Spleen (tissue), 7 donors: ENCODE measurements around the gene MRPL36.

Experiments used
- POLR2A ChIP-seq, 3 donors: fragments of 450-650 bp; IDR thresholded peaks; one replicate each; pipeline ENCODE4 v1.5.1; 2017; ENCODE audit warnings: antibody characterized with exemption in 3 of 3, mild to moderate bottlenecking in 1 of 3
- POLR2AphosphoS5 ChIP-seq, 3 donors: sonication (generic); formaldehyde crosslinking; IDR thresholded peaks; one replicate each; pipeline ENCODE4 v1.5.1; 2017; ENCODE audit warnings: antibody characterized with exemption in 3 of 3
- TF ChIP-seq, protein P1 (sequence below), 11 experiments: fragments of 200-600 bp in 7 of 11; fragments of 450-650 bp in 4 of 11; sonication (generic) in 4 of 11; IDR thresholded peaks in 8 of 11; conservative IDR thresholded peaks in 3 of 11; 1 replicate in 7 of 11; 2 replicates in 4 of 11; pipeline versions ENCODE4 v1.4.0 to v1.8.0; 2016 to 2021; ENCODE audit warnings: antibody characterized with exemption in 11 of 11, inconsistent platforms in 4 of 11, mild to moderate bottlenecking in 1 of 11
- donor health status: DM: no; HTN: no; CAD: no; lungs with moderate emphysema.
- donor health status: DM: no; HTN: no; CAD: no.
- donor health status: DM: no; HTN: no; CAD: no.

DNA sequence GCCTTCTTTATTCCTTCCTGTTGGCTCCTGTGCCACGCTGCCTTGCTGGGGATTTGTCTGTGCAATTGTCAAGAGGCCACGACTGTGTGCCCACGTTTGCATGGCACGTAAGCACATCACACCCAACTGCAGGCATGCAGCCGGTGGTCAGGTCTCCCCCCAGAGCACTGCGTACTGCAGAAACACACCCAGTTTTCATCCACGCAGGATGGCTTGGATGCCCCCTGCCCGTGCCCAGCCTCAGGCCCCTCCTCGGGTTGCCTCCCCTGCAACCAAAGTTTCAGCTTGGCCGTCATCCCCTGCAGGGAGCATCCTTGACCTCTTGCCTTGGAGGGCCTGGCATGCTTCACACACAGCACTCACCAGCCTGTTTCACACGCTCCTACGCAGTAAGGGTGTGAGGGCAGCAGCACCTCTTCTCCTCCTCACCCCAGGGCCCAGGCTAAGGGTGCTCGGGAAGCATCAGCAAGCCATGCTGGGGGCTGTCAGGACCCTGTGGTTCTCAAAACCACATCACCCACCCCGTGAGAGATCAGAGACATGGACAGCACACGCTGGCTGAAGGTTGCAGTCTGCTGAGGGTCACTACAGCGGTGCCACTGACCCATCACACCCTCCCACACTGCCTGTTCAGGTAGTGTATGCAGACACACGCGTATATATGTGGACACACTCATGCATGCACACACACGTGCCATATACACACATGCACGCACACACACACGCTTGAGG is 3.1 kb downstream of the MRPL36 start:
- TF ChIP-seq, protein P1, sequence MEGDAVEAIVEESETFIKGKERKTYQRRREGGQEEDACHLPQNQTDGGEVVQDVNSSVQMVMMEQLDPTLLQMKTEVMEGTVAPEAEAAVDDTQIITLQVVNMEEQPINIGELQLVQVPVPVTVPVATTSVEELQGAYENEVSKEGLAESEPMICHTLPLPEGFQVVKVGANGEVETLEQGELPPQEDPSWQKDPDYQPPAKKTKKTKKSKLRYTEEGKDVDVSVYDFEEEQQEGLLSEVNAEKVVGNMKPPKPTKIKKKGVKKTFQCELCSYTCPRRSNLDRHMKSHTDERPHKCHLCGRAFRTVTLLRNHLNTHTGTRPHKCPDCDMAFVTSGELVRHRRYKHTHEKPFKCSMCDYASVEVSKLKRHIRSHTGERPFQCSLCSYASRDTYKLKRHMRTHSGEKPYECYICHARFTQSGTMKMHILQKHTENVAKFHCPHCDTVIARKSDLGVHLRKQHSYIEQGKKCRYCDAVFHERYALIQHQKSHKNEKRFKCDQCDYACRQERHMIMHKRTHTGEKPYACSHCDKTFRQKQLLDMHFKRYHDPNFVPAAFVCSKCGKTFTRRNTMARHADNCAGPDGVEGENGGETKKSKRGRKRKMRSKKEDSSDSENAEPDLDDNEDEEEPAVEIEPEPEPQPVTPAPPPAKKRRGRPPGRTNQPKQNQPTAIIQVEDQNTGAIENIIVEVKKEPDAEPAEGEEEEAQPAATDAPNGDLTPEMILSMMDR (IDR thresholded peaks at IDR 0.05 in 8 of 11, conservative IDR thresholded peaks at IDR 0.05 in 3 of 11), result no peak
- TF ChIP-seq POLR2AphosphoS5 (IDR thresholded peaks at IDR 0.05) (no peak), POLR2A (IDR thresholded peaks at IDR 0.05) (no peak)
